ENCODE measurements around the gene RASA3. TPM values are rescaled to one million over a fixed set of nuclear protein-coding genes. Genes with fewer than 3 reads are reported as not detected.

RASA3 gene
- total and polyA plus RNA-seq, 2 of the 4 experiments (the other 2 are of a cell fraction), result 21.0 to 31.4 TPM

GRCh38 chr13:114034481-114034891 is 97.9 kb downstream of the RASA3 start:
- Histone ChIP-seq H2AFZ (replicated peaks; ENCODE audit: low read length, poor library complexity) (peak overlapping the region; percentile 61), H3K27me3 (ENCODE audit: control insufficient read depth, insufficient read depth, low read length) (no peaks in the 10 kb centered on the region), H4K91ac (ENCODE audit: insufficient read depth, low read depth, low read length) (peak overlapping the region; percentile 76), H3K9me1 (ENCODE audit: insufficient read depth, low read length) (peaks cover 37% of the 10 kb centered on the region), H4K20me1 (ENCODE audit: insufficient read depth, low read length) (peaks cover 88% of the 10 kb centered on the region), H4K5ac (ENCODE audit: low read depth, low read length) (peak overlapping the region; percentile 52; the same call in 1 of the 2 replicates), H2BK20ac (ENCODE audit: low read depth, low read length) (peak overlapping the region; percentile 51; the same call in 1 of the 2 replicates), H3K27ac (ENCODE audit: insufficient read depth, low read length) (peak overlapping the region; percentile 74), H3K18ac (ENCODE audit: low read depth, low read length) (peak overlapping the region; percentile 51; the same call in 1 of the 2 replicates), H3K4ac (ENCODE audit: low read depth, low read length) (peak overlapping the region; percentile 64), H2BK15ac (ENCODE audit: low read depth, low read length) (0 out of 3 replicates have a peak overlapping the region, but pooled peaks have one; percentile 49), H4K8ac (ENCODE audit: low read depth in 2 of 2, low read length in 2 of 2) (peak overlapping the region in 1 of 2 experiments; percentile 45; a peak in 3 of 4 replicates), H3K23ac (ENCODE audit: low read depth, low read length) (peak overlapping the region; percentile 66), H2AK9ac (replicated peaks; ENCODE audit: low read depth, low read length, poor library complexity) (peak overlapping the region; percentile 12), H3K14ac (replicated peaks; ENCODE audit: low read depth, low read length) (peak overlapping the region; percentile 53; the same call in 1 of the 2 replicates), H3K4me2 (ENCODE audit: low read depth, low read length) (peak overlapping the region; percentile 74), H3K9ac (ENCODE audit: low read depth, low read length) (peak overlapping the region; percentile 10), H3K4me3 (ENCODE audit: insufficient read depth, low read depth, low read length) (peak overlapping the region; percentile 2; the same call in 1 of the 2 replicates), H3K9me3 (ENCODE audit: control insufficient read depth, insufficient read depth, low read length) (no peaks in the 10 kb centered on the region), H2AK5ac (ENCODE audit: low read depth, low read length) (0 out of 2 replicates have a peak overlapping the region, but pooled peaks have one; percentile 26), H2BK120ac (ENCODE audit: low read depth, low read length) (peak overlapping the region; percentile 16), H3K36me3 (ENCODE audit: control insufficient read depth, insufficient read depth, low read length) (peaks cover 34% of the 10 kb centered on the region), H3K56ac (ENCODE audit: extremely low read depth, insufficient read depth, low read length) (no peak overlapping the region), H2BK5ac (ENCODE audit: low read depth, low read length, poor library complexity, severe bottlenecking) (peak overlapping the region; percentile 51), H3K79me1 (ENCODE audit: low read depth in 1 of 2, low read length in 2 of 2) (peaks cover 19 to 88% of the 10 kb centered on the region in 2 experiments), H3K4me1 (ENCODE audit: control insufficient read depth, insufficient read depth, low read length) (peaks cover 37% of the 10 kb centered on the region)
- DNase-seq, result peak; percentile 80
- intact Hi-C loops (cut with micrococcal nuclease) (loop anchor here (2.0 kb wide), 1 partner anchor 98 kb away; the partner anchor contains the start of gene RASA3), in situ Hi-C loops (cut with MboI; ENCODE audit: low sequenced_read_pairs) (no loop called here), dilution Hi-C loops (cut with HindIII; ENCODE audit: low sequenced_read_pairs, unreplicated experiment) (no loop called here)
- peak; percentile 41 for TF ChIP-seq MAFK (IDR thresholded peaks at IDR 0.05; ENCODE audit: low read depth, low read length)
- TF ChIP-seq RCOR1 (IDR thresholded peaks at IDR 0.05; ENCODE audit: insufficient replicate concordance, low read length), result no peak
- no peak for TF ChIP-seq SMC3 (IDR thresholded peaks at IDR 0.05; ENCODE audit: low read depth, low read length)
- BruUV-seq (replicated peaks), result no TSS peak
- CTCF ChIA-PET, result no interaction called here
- POLR2A ChIA-PET (ENCODE audit: unreplicated experiment), result no interaction called here
- peak; percentile 53 for ATAC-seq (ENCODE audit: low read depth)
- WGBS, 2 experiments (ENCODE audit: extremely low coverage in 2 of 2, insufficient read length in 1 of 2), result 38% methylated on average over 4 of the region's 9 CpGs; no CpG with 5 or more reads in 1 of the 2 experiments

Measured in IMR-90 (cell line).